Nasal cavity respiratory epithelium epithelial cell of viscerocranial mucosa (primary cell): Measurements from ENCODE around the gene ZYG11A. TPM values are rescaled to one million over a fixed set of nuclear protein-coding genes. Genes with fewer than 3 reads are reported as not detected.

ENCODE experiments used
- total RNA-seq: library from RNA; depleted of rRNA; stranded (reverse); fragments of >200 nt; gene quantifications from 2 replicates; pipeline ENCODE4 v1.2.3, GENCODE V29; 2014

The ZYG11A gene
- 0.07 and 0.68 TPM in 2 replicates for total RNA-seq

GRCh38 chr1:52842643-52843310 lies at the start of gene ZYG11A:
Gene ZYG11A (plus strand): TSS chr1:52842760. CDS start chr1:52842884, 124 bp downstream.

DNA sequence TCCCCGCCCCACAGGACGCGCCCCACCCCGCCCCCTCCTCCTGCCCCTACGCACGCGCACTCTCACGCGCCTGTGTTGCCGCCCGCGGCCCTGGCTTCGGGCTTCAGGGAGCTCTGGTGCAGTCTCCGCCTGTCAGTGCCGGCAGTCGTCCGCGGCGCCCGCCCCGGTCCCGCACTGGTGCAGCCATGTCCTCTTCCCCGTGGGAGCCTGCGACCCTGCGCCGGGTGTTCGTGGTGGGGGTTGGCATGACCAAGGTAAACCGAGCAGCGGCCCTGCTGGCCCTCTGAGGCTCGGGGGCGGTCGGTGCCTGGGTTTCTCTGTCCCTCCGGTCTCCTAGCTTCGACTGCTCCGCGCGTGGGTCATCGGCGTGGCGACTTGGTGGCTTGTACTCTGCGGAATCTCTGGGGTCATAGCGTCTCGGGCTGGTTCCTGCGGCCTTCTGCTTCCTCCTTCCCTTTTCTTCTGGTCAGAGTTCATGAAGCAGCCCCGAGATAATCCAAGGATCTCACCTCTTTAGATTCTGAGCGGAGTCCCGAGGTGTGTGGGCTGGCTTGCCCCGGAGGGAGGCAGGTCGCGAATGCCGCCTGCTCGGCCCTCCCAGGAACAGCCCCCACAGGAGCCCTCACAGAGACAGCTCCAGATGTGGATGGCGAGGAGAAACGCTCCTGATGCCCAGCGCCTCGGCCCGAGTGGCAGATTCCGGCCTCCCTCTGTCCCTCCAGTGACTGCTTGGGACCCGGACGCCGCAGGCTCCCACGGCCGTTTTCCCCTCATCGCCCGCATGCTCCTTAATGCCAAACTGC lies 84.9 kb downstream of the ZYG11A start, which contains the start of gene SCP2:
Gene SCP2, plus strand, starts transcription at position 65 of the 803 bp plus-strand sequence. Its CDS starts 121 bp downstream, at position 186.

Other genes with a start within 250 kb of the ZYG11A start
- gene GPX7, start 240.4 kb upstream of the ZYG11A start, total RNA-seq, result 2.0 and 2.7 TPM in 2 replicates
- 0.14 TPM in 1 of 2 replicates, not detected in the other for gene SHISAL2A, start 209.6 kb upstream of the ZYG11A start, total RNA-seq
- gene COA7, start 144.4 kb upstream of the ZYG11A start, total RNA-seq, result 18.5 and 26.9 TPM in 2 replicates
- gene ZYG11B, start 116.3 kb upstream of the ZYG11A start, total RNA-seq, result 27.6 and 30.8 TPM in 2 replicates
- 23.6 and 50.9 TPM in 2 replicates for gene ECHDC2, start 79.0 kb downstream of the ZYG11A start, total RNA-seq
- 60.5 and 114 TPM in 2 replicates for gene SCP2, start 84.5 kb downstream of the ZYG11A start, total RNA-seq
- gene PODN, start 219.5 kb downstream of the ZYG11A start, total RNA-seq, result not detected in 2 replicates